ENCODE data around the gene MYL12A.

Gene MYL12A

DNA sequence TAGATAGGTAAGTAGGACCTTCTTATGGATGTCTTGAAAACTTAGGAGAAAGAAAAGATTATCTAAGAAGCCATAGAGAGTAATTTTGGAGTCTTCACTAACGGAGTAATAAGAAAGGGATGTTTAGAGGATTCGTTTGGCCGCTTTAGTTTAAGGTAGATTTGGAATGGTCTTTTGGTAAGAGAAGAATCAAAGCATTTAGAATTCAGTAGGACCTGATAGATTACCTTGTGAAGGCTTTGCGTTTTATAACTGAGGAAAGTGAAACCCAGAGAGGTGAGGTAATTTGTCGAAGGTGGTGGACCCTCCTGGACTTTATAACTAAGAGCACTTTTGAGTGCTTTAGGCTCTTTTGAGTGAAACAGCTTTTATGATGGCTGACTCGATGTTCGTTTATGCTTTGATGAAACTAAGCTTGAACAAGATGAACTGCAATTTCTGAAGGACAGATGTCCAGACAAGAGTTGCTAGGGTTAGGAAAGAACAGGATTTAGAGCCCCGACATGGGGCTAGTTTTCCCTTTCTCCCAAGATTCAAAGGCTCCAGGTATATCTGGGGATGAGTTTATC is 15.6 kb downstream of the MYL12A start:
- no peak for FAIRE-seq

DNA sequence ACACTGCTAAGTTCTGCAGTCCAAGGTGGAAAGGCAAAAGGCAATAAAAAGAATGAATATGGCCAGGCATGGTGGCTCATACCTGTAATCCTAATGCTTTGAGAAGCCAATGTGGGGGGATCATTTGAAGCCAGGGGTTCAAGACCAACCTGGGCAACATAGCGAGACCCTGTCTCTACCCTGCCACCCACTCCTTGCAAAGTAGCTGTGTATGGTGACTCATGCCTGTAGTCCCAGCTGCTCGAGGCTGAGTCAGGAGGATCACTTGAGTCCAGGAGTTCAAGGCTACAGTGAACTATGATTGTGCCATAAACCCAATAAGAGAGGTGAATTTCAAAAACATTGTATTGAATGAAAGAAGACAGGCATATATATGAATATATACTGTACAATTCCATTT is 16.8 kb downstream of the MYL12A start:
- DNase-seq (ENCODE audit: insufficient read length, low spot score) = no peak
- TF ChIP-seq CTCF (IDR thresholded peaks at IDR 0.05; ENCODE audit: insufficient read depth, missing control alignments) = no peak
- no peak for FAIRE-seq

More for the DNA sequence above, 15.6 kb downstream of the MYL12A start:
- no peak for TF ChIP-seq CTCF (IDR thresholded peaks at IDR 0.05; ENCODE audit: insufficient read depth, missing control alignments)
- no peak for DNase-seq (ENCODE audit: insufficient read length, low spot score)

DNA sequence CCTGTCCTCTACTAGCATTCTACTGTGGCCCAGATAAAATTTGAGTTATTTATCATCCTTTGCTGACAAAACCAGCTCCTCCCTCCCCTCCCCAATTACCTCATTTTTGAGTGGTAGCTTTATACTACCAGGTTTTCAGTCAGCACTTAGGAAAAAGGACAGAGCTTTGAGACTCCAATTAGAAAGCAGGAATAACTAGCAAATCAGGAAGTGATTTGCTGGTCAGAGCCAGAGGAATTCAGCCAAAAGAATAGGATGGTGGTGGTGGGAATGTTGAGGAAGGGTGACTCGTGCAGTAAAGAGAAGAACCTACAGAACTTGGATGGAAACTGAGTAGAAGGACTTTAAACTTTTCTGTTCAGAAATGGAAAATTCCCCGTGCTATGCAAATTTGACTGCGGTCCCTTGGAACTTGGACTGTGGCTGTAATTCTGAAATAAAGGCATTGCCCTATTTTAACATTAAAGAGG is 18.0 kb downstream of the MYL12A start:
- FAIRE-seq (no peak), DNase-seq (ENCODE audit: insufficient read length, low spot score) (no peak)
- no peak for TF ChIP-seq CTCF (IDR thresholded peaks at IDR 0.05; ENCODE audit: insufficient read depth, missing control alignments)

- FAIRE-seq = no peak
- no peak for DNase-seq (ENCODE audit: insufficient read length, low spot score)
- no peak for TF ChIP-seq CTCF (IDR thresholded peaks at IDR 0.05; ENCODE audit: insufficient read depth, missing control alignments)
These were observed 18.5 kb downstream of the MYL12A start for GRCh38 chr18:3266062-3266608.

- no peak for TF ChIP-seq CTCF (IDR thresholded peaks at IDR 0.05; ENCODE audit: insufficient read depth, missing control alignments)
- no peak for FAIRE-seq
- no peak for DNase-seq (ENCODE audit: insufficient read length, low spot score)
These were observed 20.7 kb downstream of the MYL12A start for GRCh38 chr18:3268306-3268705.

DNA sequence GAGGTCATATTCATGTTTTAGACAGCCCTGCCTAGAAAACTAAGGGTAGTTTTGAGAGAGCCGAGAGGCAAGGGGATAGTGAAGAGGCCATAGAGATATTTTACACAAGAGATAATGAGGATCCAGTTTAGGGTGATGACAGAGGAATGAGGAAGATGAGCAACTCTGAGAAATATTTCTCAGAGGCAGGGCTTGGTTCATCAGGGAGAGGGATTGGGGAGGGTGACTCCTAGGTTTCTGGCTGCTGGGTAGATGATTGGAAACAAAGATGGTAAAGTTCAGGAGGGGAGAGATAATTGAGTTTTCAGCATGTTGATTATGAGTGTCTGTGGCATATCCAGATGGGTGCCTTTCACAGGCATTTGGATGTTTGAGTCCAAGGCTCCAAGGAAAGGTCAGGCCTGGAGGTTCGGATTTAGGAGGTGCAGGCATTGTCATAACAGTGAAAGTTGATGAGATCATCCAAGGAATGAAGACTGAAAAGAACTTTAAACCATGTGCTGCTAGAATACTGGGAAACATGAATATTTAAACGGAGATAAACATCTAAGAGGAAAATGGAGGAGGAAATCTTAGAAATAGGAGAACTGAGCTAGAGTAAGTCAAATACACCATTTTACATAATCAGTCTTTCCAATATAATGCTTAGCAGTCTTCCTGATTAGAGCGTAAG is 21.8 kb downstream of the MYL12A start:
- FAIRE-seq = no peak
- no peak for TF ChIP-seq CTCF (IDR thresholded peaks at IDR 0.05; ENCODE audit: insufficient read depth, missing control alignments)
- no peak for DNase-seq (ENCODE audit: insufficient read length, low spot score)

DNA sequence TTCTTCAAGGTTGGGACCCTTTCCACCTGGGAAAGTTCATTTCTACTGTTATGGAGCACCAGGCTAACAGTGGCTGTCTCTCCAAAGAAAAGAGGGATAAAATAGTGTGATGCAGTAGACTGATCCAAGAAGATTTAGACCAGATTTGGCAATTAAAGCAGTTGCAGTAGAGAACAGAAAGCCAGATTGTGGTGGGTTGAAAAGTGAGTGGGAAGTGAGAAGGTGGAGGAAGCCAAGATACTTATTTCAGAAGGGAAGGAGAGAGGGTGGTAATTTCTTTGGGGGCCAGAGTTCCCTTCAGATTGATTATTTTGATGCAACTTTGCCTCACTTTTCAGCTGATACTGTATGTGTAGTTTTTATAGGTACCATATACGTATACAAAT is 22.3 kb downstream of the MYL12A start:
- DNase-seq (ENCODE audit: insufficient read length, low spot score) (no peak), FAIRE-seq (no peak)
- no peak for TF ChIP-seq CTCF (IDR thresholded peaks at IDR 0.05; ENCODE audit: insufficient read depth, missing control alignments)
